OCI-LY3 (cell line): ENCODE results near the gene LBR.

ENCODE experiments used
- CTCF ChIP-seq: fragments of 200-600, 300-600 bp; sonication (generic); IDR thresholded peaks from 2 replicates; pipeline ENCODE4 v1.5.1; 2014; ENCODE audit warnings: antibody characterized with exemption, low read length, low read depth
- EZH2phosphoT487 ChIP-seq: fragments of 200-600 bp; shearing (Covaris generic); IDR thresholded peaks from 2 replicates; pipeline ENCODE4 v1.6.1; 2018; ENCODE audit warnings: antibody characterized with exemption, mixed run types, low read depth

DNA sequence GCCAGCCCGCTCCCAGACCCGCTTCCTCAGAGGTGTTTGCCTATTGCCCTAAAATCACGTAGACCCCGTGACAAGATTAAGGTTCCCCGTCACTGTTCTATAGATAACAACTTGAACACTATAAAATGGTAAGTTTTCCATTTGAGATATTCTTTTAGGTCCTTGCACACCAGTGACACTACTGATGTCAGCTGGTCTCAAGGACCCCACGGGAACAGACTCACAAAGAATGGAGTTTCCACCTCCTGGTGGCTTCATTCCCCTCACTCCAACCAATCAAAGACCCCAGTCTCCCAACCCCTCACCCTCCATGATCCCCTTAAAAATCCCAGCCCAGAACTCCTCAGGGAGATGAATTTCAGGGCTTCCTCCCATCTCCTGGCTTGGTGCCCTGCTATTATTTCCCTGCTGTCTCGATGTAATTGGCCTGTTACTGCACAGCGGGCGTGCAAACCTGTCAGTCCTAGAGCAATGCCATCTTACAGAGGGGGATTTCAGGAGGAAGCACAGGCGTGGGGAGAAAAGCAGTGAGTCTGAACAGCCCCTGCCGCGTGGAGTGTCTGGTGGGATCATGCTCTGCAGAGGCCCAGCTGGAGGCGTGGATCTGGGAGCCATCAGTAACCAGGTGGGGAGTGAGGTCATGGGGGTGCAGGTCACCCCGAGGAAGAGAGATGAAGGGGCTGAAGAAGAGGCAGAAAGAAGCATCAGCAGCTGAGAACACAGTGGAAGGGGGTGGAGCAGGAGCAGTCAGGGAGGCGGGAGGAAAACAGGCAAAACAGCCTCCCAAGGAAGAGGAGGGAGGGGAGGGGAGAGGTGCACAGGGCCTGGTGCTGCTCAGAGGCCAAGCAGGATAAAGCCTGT lies 35.1 kb upstream of the LBR start:
- no peak for TF ChIP-seq CTCF
- TF ChIP-seq EZH2phosphoT487, result no peak
